Loucy (cell line): Measurements from ENCODE around the gene CBFB.
"Not testable (repeated sequence)": the region's sequence is repeated elsewhere in the genome, so short reads cannot be mapped to it uniquely, and the experiment has no call there.

Source experiments
- H2AFZ ChIP-seq: fragments of 200-600 bp; sonication (generic); 2 replicates; pipeline ENCODE4 v1.6.0; 2016; ENCODE audit warnings: antibody characterized with exemption, mild to moderate bottlenecking, low read length, moderate library complexity
- H3F3A ChIP-seq: fragments of 200-600 bp; 2 replicates; pipeline ENCODE4 v1.6.0; 2016; ENCODE audit warnings: antibody characterized with exemption, low read depth, mild to moderate bottlenecking
- H3K27me3 ChIP-seq: fragments of 200-600 bp; sonication (generic); 2 replicates; pipeline ENCODE4 v1.6.1; 2014; ENCODE audit warnings: low read length, mild to moderate bottlenecking; ENCODE audit not compliant: insufficient read depth, poor library complexity, severe bottlenecking
- H3K36me3 ChIP-seq: fragments of 200-600 bp; sonication (generic); 2 replicates; pipeline ENCODE4 v1.6.1; 2016; ENCODE audit warnings: low read length; ENCODE audit not compliant: insufficient read depth
- H3K4me1 ChIP-seq: fragments of 200-600 bp; sonication (generic); 2 replicates; pipeline ENCODE4 v1.5.1; 2014; ENCODE audit warnings: low read length, mild to moderate bottlenecking; ENCODE audit not compliant: insufficient read depth, poor library complexity, severe bottlenecking
- H3K4me2 ChIP-seq: fragments of 200-600 bp; sonication (generic); 2 replicates; pipeline ENCODE4 v1.6.0; 2014; ENCODE audit warnings: antibody characterized with exemption, low read length, low read depth, mild to moderate bottlenecking; ENCODE audit not compliant: poor library complexity, severe bottlenecking
- H3K4me3 ChIP-seq: fragments of 200-600 bp; sonication (generic); 2 replicates; pipeline ENCODE4 v1.5.1; 2014; ENCODE audit warnings: low read length, mild to moderate bottlenecking, mixed read lengths; ENCODE audit not compliant: poor library complexity, severe bottlenecking
- H3K79me2 ChIP-seq: fragments of 200-600 bp; sonication (generic); 2 replicates; pipeline ENCODE4 v1.6.1; 2014; ENCODE audit warnings: low read length; ENCODE audit not compliant: insufficient read depth
- H3K9ac ChIP-seq: fragments of 200-600 bp; sonication (generic); 2 replicates; pipeline ENCODE4 v1.6.0; 2014; ENCODE audit warnings: mild to moderate bottlenecking, low read depth, low read length, moderate library complexity; ENCODE audit not compliant: poor library complexity, severe bottlenecking
- H3K9me2 ChIP-seq: fragments of 200-600 bp; sonication (generic); replicated peaks from 2 replicates; pipeline ENCODE4 v1.6.1; 2016; ENCODE audit warnings: low read depth, low read length, mixed read lengths
- H3K9me3 ChIP-seq: fragments of 200-600 bp; sonication (generic); 2 replicates; pipeline ENCODE4 v1.6.1; 2014; ENCODE audit warnings: mild to moderate bottlenecking, antibody characterized with exemption, low read length, low read depth; ENCODE audit not compliant: insufficient read depth
- H4K20me1 ChIP-seq: fragments of 200-600 bp; sonication (generic); 2 replicates; pipeline ENCODE4 v1.6.0; 2014; ENCODE audit warnings: antibody characterized with exemption, low read length, mild to moderate bottlenecking; ENCODE audit not compliant: insufficient read depth, poor library complexity, severe bottlenecking
- EZH2phosphoT487 ChIP-seq: fragments of 200-600 bp; IDR thresholded peaks from 2 replicates; pipeline ENCODE4 v1.6.1; 2018; ENCODE audit warnings: antibody characterized with exemption, mild to moderate bottlenecking, moderate library complexity, borderline replicate concordance
- TF ChIP-seq, protein P1 (sequence below): fragments of 200-600 bp; sonication (generic); conservative IDR thresholded peaks from 2 replicates; pipeline ENCODE4 v1.5.1; 2014; ENCODE audit warnings: mild to moderate bottlenecking, antibody characterized with exemption, low read length

CBFB gene

DNA sequence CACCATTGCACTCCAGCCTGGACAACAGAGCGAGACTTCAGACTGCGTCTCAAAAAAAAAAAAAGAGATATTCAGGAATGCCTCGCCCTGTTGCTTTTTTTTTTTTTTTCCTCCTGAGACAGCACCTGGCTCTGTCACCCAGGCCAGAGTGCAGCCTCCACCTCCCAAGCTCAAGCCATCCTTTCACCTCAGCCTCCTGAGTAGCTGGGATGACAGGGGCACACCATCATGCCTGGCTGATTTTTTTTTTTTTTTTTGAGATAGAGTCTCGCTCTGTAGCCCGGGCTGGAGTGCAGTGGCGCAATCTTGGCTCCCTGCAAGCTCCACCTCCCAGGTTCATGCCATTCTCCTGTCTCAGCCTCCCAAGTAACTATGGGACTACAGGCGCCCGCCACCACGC lies 88.8 kb downstream of the CBFB start:
- TF ChIP-seq, protein P1, sequence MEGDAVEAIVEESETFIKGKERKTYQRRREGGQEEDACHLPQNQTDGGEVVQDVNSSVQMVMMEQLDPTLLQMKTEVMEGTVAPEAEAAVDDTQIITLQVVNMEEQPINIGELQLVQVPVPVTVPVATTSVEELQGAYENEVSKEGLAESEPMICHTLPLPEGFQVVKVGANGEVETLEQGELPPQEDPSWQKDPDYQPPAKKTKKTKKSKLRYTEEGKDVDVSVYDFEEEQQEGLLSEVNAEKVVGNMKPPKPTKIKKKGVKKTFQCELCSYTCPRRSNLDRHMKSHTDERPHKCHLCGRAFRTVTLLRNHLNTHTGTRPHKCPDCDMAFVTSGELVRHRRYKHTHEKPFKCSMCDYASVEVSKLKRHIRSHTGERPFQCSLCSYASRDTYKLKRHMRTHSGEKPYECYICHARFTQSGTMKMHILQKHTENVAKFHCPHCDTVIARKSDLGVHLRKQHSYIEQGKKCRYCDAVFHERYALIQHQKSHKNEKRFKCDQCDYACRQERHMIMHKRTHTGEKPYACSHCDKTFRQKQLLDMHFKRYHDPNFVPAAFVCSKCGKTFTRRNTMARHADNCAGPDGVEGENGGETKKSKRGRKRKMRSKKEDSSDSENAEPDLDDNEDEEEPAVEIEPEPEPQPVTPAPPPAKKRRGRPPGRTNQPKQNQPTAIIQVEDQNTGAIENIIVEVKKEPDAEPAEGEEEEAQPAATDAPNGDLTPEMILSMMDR, result no peak
- no peak for TF ChIP-seq EZH2phosphoT487
- H3K4me2 ChIP-seq, result no peak overlapping the region
- peaks cover 28% of the 10 kb centered on the region; the same call in 1 of the 2 replicates for H3K79me2 ChIP-seq
- H3F3A ChIP-seq, result no peaks in the 10 kb centered on the region
- H3K4me1 ChIP-seq, result peaks cover 9% of the 10 kb centered on the region
- H3K9ac ChIP-seq, result no peak overlapping the region
- H3K27me3 ChIP-seq, result no peaks in the 10 kb centered on the region
- no peak overlapping the region for H3K4me3 ChIP-seq
- H3K9me2 ChIP-seq, result no peaks in the 10 kb centered on the region
- H3K36me3 ChIP-seq, result peaks cover 15% of the 10 kb centered on the region; the same call in 1 of the 2 replicates
- H2AFZ ChIP-seq, result no peak overlapping the region
- no peaks in the 10 kb centered on the region for H4K20me1 ChIP-seq
- H3K9me3 ChIP-seq, result no peaks in the 10 kb centered on the region

DNA sequence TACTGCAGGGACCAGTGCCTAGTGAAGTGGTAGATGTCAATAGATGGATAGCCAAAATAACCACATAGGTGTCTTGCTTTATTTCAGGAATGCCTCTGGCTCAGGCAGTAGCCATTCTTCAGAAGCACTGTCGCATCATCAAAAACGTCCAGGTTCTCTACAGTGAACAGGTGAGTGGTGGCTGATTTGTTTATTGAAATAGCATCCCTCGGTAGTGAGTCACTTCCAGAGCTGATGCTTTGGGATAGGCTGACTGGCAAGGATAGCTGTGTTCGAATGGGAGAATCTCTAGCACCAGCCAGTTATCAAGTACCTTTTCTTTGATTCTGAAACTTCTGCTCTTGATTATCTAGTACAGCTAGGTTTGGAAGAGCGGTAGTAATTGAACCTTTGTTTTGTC lies 91.1 kb downstream of the CBFB start:
- no peak overlapping the region for H3K9ac ChIP-seq
- H3K4me3 ChIP-seq, result no peak overlapping the region
- H3K4me2 ChIP-seq, result no peak overlapping the region
- H2AFZ ChIP-seq, result no peak overlapping the region
- no peaks in the 10 kb centered on the region for H3K9me3 ChIP-seq
- no peaks in the 10 kb centered on the region for H3F3A ChIP-seq
- peaks cover 12% of the 10 kb centered on the region; the same call in 1 of the 2 replicates for H3K79me2 ChIP-seq
- no peaks in the 10 kb centered on the region for H3K27me3 ChIP-seq
- TF ChIP-seq EZH2phosphoT487, result no peak
- TF ChIP-seq, protein P1, result no peak
- H3K36me3 ChIP-seq, result peaks cover 33% of the 10 kb centered on the region; the same call in 1 of the 2 replicates
- H3K4me1 ChIP-seq, result no peaks in the 10 kb centered on the region
- H3K9me2 ChIP-seq, result no peaks in the 10 kb centered on the region
- no peaks in the 10 kb centered on the region for H4K20me1 ChIP-seq

DNA sequence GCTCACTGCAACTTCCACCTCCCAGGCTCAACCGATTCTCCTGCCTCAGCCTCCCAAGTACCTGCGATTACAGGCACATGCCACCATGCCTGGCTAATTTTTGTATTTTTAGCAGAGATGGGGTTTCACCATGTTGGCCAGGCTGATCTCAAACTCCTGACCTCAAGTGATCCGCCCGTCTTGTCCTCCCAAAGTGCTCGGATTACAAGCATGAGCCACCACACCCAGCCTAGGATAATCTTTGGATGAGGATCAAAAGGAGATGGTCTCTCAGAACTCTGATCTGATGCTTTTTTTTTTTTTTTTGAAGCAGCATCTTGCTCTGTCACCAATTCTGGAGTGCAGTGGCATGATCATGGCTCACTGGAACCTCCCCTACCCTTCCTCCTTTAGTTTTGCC lies 93.8 kb downstream of the CBFB start:
- H3K4me3 ChIP-seq, H4K20me1 ChIP-seq, H3K4me2 ChIP-seq: not testable (repeated sequence)

DNA sequence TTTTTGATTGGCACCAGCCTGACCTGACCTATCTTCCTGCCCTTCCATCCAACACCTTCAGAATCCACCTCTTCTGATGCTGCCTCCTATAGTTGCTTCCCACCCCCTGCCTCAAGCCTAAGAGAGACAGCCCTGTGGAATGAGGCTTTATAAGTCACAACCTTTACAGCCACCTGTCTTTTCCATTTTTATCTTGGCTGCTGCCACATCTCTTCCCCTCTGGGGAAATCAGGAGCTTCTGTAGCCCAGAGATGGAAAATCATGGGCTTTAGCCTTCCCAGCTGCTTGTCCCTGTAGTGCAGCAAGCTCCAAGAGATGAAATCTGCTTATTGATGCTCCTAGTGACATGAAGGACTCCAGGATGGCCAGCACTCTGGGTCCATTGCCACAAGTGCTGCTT lies 99.5 kb downstream of the CBFB start:
- no peaks in the 10 kb centered on the region for H3K27me3 ChIP-seq
- no peak overlapping the region for H3K4me2 ChIP-seq
- no peaks in the 10 kb centered on the region for H3K9me3 ChIP-seq
- H2AFZ ChIP-seq, result no peak overlapping the region
- no peaks in the 10 kb centered on the region for H3K9me2 ChIP-seq
- no peaks in the 10 kb centered on the region for H3F3A ChIP-seq
- H3K79me2 ChIP-seq, result no peaks in the 10 kb centered on the region
- no peaks in the 10 kb centered on the region for H4K20me1 ChIP-seq
- H3K4me1 ChIP-seq, result no peaks in the 10 kb centered on the region
- H3K9ac ChIP-seq, result no peak overlapping the region
- H3K4me3 ChIP-seq, result no peak overlapping the region
- no peak for TF ChIP-seq EZH2phosphoT487
- TF ChIP-seq, protein P1, result no peak
- H3K36me3 ChIP-seq, result peaks cover 47% of the 10 kb centered on the region; the same call in 1 of the 2 replicates

More for the DNA sequence above, 93.8 kb downstream of the CBFB start:
- not testable (repeated sequence) for H3K9ac ChIP-seq, H3K4me1 ChIP-seq, H3K27me3 ChIP-seq, H3F3A ChIP-seq, H3K9me2 ChIP-seq, H3K9me3 ChIP-seq, H3K79me2 ChIP-seq, H2AFZ ChIP-seq
- peaks cover 47% of the 10 kb centered on the region; the same call in 1 of the 2 replicates for H3K36me3 ChIP-seq
